ENCODE results near the gene MIF4GD. TPM values are rescaled to one million over a fixed set of nuclear protein-coding genes. Genes with fewer than 3 reads are reported as not detected.
A peak's percentile ranks its signal among the peaks of the same experiment; 100 is the strongest.

Gene MIF4GD
- total RNA-seq, 1 experiment from 2014 or later = 26.1 TPM

GRCh38 chr17:75273977-75274708, 3.1 kb upstream of the MIF4GD start:
- no peak for TF ChIP-seq CTCF (conservative IDR thresholded peaks at IDR 0.05)
- H3K56ac ChIP-seq (ENCODE audit: insufficient read length, low read depth, low read length) = no peak overlapping the region
- H4K8ac ChIP-seq (replicated peaks; ENCODE audit: insufficient read length, low read depth, low read length) = no peak overlapping the region
- no CpG with 5 or more reads among the region's 7 CpGs for WGBS (ENCODE audit: extremely low coverage, insufficient read length, low lambda C conversion rate)
- no peak overlapping the region for H3K4ac ChIP-seq (ENCODE audit: low read depth, low read length)
- no peak overlapping the region for H3K14ac ChIP-seq (ENCODE audit: insufficient read depth, low read length)
- H3K79me2 ChIP-seq (ENCODE audit: insufficient read depth, low read length) = no peaks in the 10 kb centered on the region
- no peak overlapping the region for H3K9ac ChIP-seq (ENCODE audit: extremely low read depth, insufficient read length, low read length)
- no peak overlapping the region for H4K5ac ChIP-seq (ENCODE audit: insufficient read length, low read depth, low read length)
- H3K27me3 ChIP-seq (ENCODE audit: insufficient read depth, low read length) = no peaks in the 10 kb centered on the region
- H4K91ac ChIP-seq (ENCODE audit: insufficient read length, low read depth, low read length) = no peak overlapping the region
- H3K23ac ChIP-seq (ENCODE audit: insufficient read length, low read depth, low read length) = no peak overlapping the region
- no peak overlapping the region for H3T11ph ChIP-seq (ENCODE audit: low read length)
- Mint-ChIP-seq H3K4me3 (no peak overlapping the region), H3K36me3 (ENCODE audit: insufficient read depth in 1 of 3, low read depth in 3 of 3) (peaks cover 2 to 25% (median 23%) of the 10 kb centered on the region in 3 experiments; a peak in 6 of 7 replicates), H3K27ac (peak overlapping the region in 1 of 3 experiments; percentile 31; a peak in 2 of 7 replicates), H3K27me3 (ENCODE audit: low read depth) (no peaks in the 10 kb centered on the region; the same call in 1 of the 2 replicates), H3K9me3 (no peaks in the 10 kb centered on the region), H3K4me1 (peaks cover 8 to 10% of the 10 kb centered on the region in 2 experiments)
- no peaks in the 10 kb centered on the region for H3K9me3 ChIP-seq (ENCODE audit: control insufficient read depth, low read depth, low read length)
- no peak overlapping the region for H2AFZ ChIP-seq (ENCODE audit: low read length)
- no peak for DNase-seq
- 0 out of 2 replicates have a peak, but pooled peaks cover 2% of the 10 kb centered on the region for H3K4me1 ChIP-seq (ENCODE audit: insufficient read depth, low read length)
- H3K23me2 ChIP-seq (ENCODE audit: insufficient read length, low read depth, low read length, poor library complexity, severe bottlenecking) = peaks cover 22% of the 10 kb centered on the region
- H4K20me1 ChIP-seq (ENCODE audit: control insufficient read depth, insufficient read depth, insufficient read length) = no peaks in the 10 kb centered on the region
- no peaks in the 10 kb centered on the region for H3K79me1 ChIP-seq (ENCODE audit: insufficient read depth, low read depth, low read length, poor library complexity, severe bottlenecking)
- no peak overlapping the region for H3K18ac ChIP-seq (ENCODE audit: insufficient read length, low read depth, low read length)
- H2BK15ac ChIP-seq (ENCODE audit: low read depth, low read length) = no peak overlapping the region
- H2BK20ac ChIP-seq (ENCODE audit: low read depth, low read length, poor library complexity, severe bottlenecking) = no peak overlapping the region
- H2AK5ac ChIP-seq (ENCODE audit: insufficient read length, low read length) = no peak overlapping the region
- no peak overlapping the region for H3K27ac ChIP-seq (ENCODE audit: insufficient read length, low read depth, low read length)
- H2BK120ac ChIP-seq (ENCODE audit: low read depth, low read length, poor library complexity, severe bottlenecking) = no peak overlapping the region
- H2BK5ac ChIP-seq (ENCODE audit: insufficient read length, low read length) = no peak overlapping the region
- H2BK12ac ChIP-seq (ENCODE audit: insufficient read length, low read depth, low read length) = no peak overlapping the region
- no peak overlapping the region for H3K4me2 ChIP-seq (ENCODE audit: insufficient read depth, insufficient read length, low read length)

Data from H9 (cell line).